ENCODE results near the gene NCK1. TPM values are rescaled to one million over a fixed set of nuclear protein-coding genes. Genes with fewer than 3 reads are reported as not detected.
A peak's percentile ranks its signal among the peaks of the same experiment; 100 is the strongest.
"Not testable (repeated sequence)": the region's sequence is repeated elsewhere in the genome, so short reads cannot be mapped to it uniquely, and the experiment has no call there.

Gene NCK1
- total and polyA plus RNA-seq, 5 experiments from 2014 or later = 36.1 to 62.2 (median 44.3) TPM

- peak in 1 of 2 donors; percentile 35 for ATAC-seq
- H3K27me3 Mint-ChIP-seq = no peaks in the 10 kb centered on the region
- DNase-seq = no peak
- H3K4me3 Mint-ChIP-seq = peak overlapping the region in 9 of 10 donors; percentile 26 to 61 (median 49)
- peaks cover 21 to 40% (median 40%) of the 10 kb centered on the region in 3 donors for H3K36me3 Mint-ChIP-seq
- peak overlapping the region; percentile 15 to 85 (median 68) for H3K27ac Mint-ChIP-seq
- peaks cover 29 to 79% (median 63%) of the 10 kb centered on the region in 4 donors for H3K4me1 Mint-ChIP-seq
- peaks cover 6 to 28% (median 23%) of the 10 kb centered on the region in 9 donors for H3K9me3 Mint-ChIP-seq
- POLR2A ChIA-PET = no interaction called here
Observed at GRCh38 chr3:136899622-136900158, 37.7 kb downstream of the NCK1 start.

GRCh38 chr3:136900694-136901093 is 38.7 kb downstream of the NCK1 start:
- peaks cover 6 to 37% (median 28%) of the 10 kb centered on the region in 9 donors for H3K9me3 Mint-ChIP-seq
- POLR2A ChIA-PET, DNase-seq, H3K27me3 Mint-ChIP-seq, ATAC-seq: not testable (repeated sequence)
- H3K36me3 Mint-ChIP-seq = peaks cover 22 to 47% (median 45%) of the 10 kb centered on the region in 3 donors
- peak overlapping the region in 5 of 10 donors; percentile 22 to 82 (median 67) for H3K27ac Mint-ChIP-seq
- peaks cover 29 to 83% (median 64%) of the 10 kb centered on the region in 4 donors for H3K4me1 Mint-ChIP-seq
- peak overlapping the region in 9 of 10 donors; percentile 18 to 58 (median 46) for H3K4me3 Mint-ChIP-seq

- DNase-seq (no peak), ATAC-seq (no peak)
- peak overlapping the region in 6 of 10 donors; percentile 0 to 58 (median 37) for H3K4me3 Mint-ChIP-seq
- H3K9me3 Mint-ChIP-seq = peaks cover 6 to 40% (median 28%) of the 10 kb centered on the region in 9 donors
- peak overlapping the region in 4 of 10 donors; percentile 49 to 82 (median 69) for H3K27ac Mint-ChIP-seq
- H3K27me3 Mint-ChIP-seq = peaks cover 0 to 1% (median 0%) of the 10 kb centered on the region in 5 donors
- H3K4me1 Mint-ChIP-seq = peaks cover 30 to 83% (median 66%) of the 10 kb centered on the region in 4 donors
- H3K36me3 Mint-ChIP-seq = peaks cover 25 to 46% (median 42%) of the 10 kb centered on the region in 3 donors
- POLR2A ChIA-PET = no interaction called here
Observed at GRCh38 chr3:136901391-136901790, 39.4 kb downstream of the NCK1 start.

DNA sequence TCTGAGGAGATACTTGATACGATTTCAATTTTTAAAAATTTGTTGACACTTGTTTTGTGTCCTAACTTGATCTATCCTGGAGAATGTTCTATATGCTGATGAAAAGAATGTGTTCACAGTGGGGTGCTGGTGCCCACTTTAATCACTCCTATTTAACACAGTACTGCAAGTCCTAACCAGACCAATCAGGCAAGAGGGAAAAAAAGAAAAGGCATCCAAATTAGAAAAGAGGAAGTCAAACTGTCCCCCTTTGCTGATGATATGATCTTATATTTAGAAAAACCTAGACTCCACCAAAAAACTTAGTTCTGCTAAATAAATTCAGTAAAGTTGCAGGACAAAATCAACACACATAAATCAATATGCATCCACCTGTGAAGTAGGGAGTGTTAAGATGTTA is 40.5 kb downstream of the NCK1 start:
- Mint-ChIP-seq H3K9me3 (peaks cover 6 to 40% (median 28%) of the 10 kb centered on the region in 9 donors), H3K4me1 (peaks cover 41 to 86% (median 72%) of the 10 kb centered on the region in 4 donors), H3K36me3 (peaks cover 25 to 44% (median 38%) of the 10 kb centered on the region in 3 donors), H3K4me3 (peak overlapping the region in 3 of 10 donors; percentile 5 to 36 (median 13)), H3K27ac (peak overlapping the region in 5 of 10 donors; percentile 10 to 57 (median 27))
- DNase-seq, H3K27me3 Mint-ChIP-seq, POLR2A ChIA-PET, ATAC-seq: not testable (repeated sequence)

DNA sequence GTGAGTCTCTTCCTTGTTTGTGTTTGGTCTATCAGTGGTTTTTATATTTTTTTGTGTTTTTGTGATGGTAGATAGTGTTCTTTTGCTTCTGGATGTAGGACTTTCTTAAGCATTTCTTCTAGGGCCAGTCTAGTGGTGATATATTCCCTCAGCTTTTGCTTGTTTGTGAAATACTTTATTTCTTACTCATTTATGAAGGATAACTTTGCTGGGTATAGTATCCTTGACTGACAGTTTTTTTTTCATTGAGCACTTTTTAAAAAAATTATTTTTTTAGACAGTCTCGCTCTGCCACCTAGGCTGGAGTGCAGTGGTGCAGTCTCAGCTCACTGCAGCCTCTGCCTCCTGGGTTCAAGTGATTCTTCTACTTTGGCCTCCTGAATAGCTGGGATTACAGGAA is 41.9 kb downstream of the NCK1 start:
- peak overlapping the region in 2 of 10 donors; percentile 2 to 63 for H3K4me3 Mint-ChIP-seq

DNA sequence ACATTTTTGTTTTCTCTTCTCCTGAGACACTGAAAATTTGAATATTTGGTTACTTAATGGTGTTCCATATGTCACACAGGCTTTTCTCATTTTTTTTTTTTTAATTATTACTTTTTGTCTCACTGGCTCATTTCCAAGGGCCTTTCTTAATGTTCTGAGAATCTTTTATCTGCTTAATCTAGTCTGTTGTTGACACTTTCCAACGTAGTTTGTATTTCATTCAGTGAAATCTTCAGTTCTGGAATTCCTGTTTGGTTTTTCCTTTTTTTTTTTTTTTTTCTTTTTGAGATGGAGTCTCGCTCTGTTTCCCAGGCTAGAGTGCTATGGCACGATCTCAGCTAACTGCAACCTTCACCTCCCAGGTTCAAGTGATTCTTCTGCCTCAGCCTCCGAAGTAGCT is 42.7 kb downstream of the NCK1 start:
- H3K4me1 Mint-ChIP-seq = peaks cover 51 to 87% (median 76%) of the 10 kb centered on the region in 4 donors

More for the DNA sequence above, 41.9 kb downstream of the NCK1 start:
- H3K9me3 Mint-ChIP-seq = peaks cover 6 to 40% (median 28%) of the 10 kb centered on the region in 9 donors
- ATAC-seq (no peak), DNase-seq (no peak)
- peak overlapping the region in 1 of 10 donors; percentile 51 for H3K27ac Mint-ChIP-seq
- peaks cover 25 to 44% (median 38%) of the 10 kb centered on the region in 3 donors for H3K36me3 Mint-ChIP-seq
- peaks cover 0 to 1% (median 0%) of the 10 kb centered on the region in 5 donors for H3K27me3 Mint-ChIP-seq
- POLR2A ChIA-PET = no interaction called here
- H3K4me1 Mint-ChIP-seq = peaks cover 51 to 87% (median 76%) of the 10 kb centered on the region in 4 donors

GRCh38 chr3:136905549-136905948 is 43.5 kb downstream of the NCK1 start:
- Mint-ChIP-seq H3K27ac (peak overlapping the region in 6 of 10 donors; percentile 32 to 89 (median 57)), H3K9me3 (peaks cover under 1 to 40% (median 18%) of the 10 kb centered on the region in 9 donors), H3K4me3 (peak overlapping the region in 2 of 10 donors; percentile 45 to 63), H3K4me1 (peaks cover 47 to 87% (median 74%) of the 10 kb centered on the region in 4 donors), H3K36me3 (peaks cover 18 to 32% (median 27%) of the 10 kb centered on the region in 3 donors), H3K27me3 (peaks cover 0 to 1% (median 0%) of the 10 kb centered on the region in 5 donors)
- POLR2A ChIA-PET = no interaction called here
- DNase-seq (no peak), ATAC-seq (no peak)

More for the DNA sequence above, 42.7 kb downstream of the NCK1 start:
- POLR2A ChIA-PET = no interaction called here
- H3K27me3 Mint-ChIP-seq = peaks cover 0 to 1% (median 0%) of the 10 kb centered on the region in 5 donors
- no peak overlapping the region for H3K4me3 Mint-ChIP-seq
- DNase-seq (no peak), ATAC-seq (no peak)
- peak overlapping the region in 1 of 10 donors; percentile 53 for H3K27ac Mint-ChIP-seq
- H3K36me3 Mint-ChIP-seq = peaks cover 25 to 40% (median 34%) of the 10 kb centered on the region in 3 donors
- H3K9me3 Mint-ChIP-seq = peaks cover 6 to 40% (median 26%) of the 10 kb centered on the region in 9 donors

DNA sequence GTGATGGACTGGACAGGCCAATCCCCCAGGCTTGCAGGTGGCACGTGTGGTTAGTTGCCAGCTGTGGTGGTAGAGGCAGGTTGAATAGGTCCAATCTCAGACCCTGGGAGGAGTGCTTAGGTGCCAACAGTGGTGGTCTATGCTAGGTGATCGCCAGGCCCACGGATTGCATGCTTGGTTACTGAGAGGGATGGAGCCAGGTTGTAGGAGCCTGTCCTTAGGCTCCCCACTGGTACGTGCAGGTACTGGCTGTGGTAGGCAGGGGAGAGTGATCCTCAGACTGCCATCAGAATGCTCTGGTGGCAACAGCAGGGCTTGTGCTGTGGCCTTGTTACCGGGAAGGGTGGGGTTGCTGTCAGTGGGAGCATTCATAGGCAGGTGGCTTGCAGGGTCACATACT is 44.7 kb downstream of the NCK1 start:
- H3K27me3 Mint-ChIP-seq = peaks cover 0 to 1% (median 0%) of the 10 kb centered on the region in 5 donors
- peak overlapping the region in 5 of 10 donors; percentile 16 to 71 (median 45) for H3K4me3 Mint-ChIP-seq
- DNase-seq (no peak), ATAC-seq (no peak)
- H3K27ac Mint-ChIP-seq = peak overlapping the region; percentile 9 to 89 (median 52)
- peaks cover 16 to 32% (median 25%) of the 10 kb centered on the region in 3 donors for H3K36me3 Mint-ChIP-seq
- POLR2A ChIA-PET = interaction anchor here (0.9 kb wide), 1 partner anchor 41 kb away, joined by 3 read pairs; no protein-coding TSS in a partner anchor
- H3K4me1 Mint-ChIP-seq = peaks cover 43 to 86% (median 74%) of the 10 kb centered on the region in 4 donors
- peaks cover 0 to 37% (median 18%) of the 10 kb centered on the region in 9 donors for H3K9me3 Mint-ChIP-seq

DNA sequence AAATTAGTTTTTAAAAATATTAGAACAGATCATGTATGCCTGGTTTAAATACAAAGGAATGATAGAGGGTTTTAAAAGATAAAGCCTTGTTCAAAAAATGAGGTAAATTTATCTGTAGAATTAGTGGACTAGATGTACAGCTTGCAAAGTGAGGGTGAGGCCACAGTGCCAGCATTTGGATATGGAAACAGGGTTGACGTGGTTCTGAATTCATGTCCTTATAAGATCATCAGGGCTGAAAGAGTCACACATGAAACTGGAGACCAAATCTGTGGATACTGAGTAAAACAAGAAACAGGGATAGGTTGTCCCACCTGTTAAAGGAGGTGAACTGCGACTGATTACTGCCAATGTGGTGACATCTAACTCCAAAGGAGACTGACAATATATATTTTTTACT is 46.3 kb downstream of the NCK1 start:
- peaks cover 13 to 31% (median 27%) of the 10 kb centered on the region in 3 donors for H3K36me3 Mint-ChIP-seq
- peak overlapping the region in 6 of 10 donors; percentile 15 to 71 (median 32) for H3K4me3 Mint-ChIP-seq
- POLR2A ChIA-PET = interaction anchor here (1.4 kb wide), 1 partner anchor 20 kb away, joined by 3 read pairs; no protein-coding TSS in a partner anchor
- H3K27ac Mint-ChIP-seq = peak overlapping the region in 9 of 10 donors; percentile 21 to 89 (median 69)
- H3K4me1 Mint-ChIP-seq = peaks cover 48 to 86% (median 77%) of the 10 kb centered on the region in 4 donors
- no peak for ATAC-seq
- peaks cover 0 to 1% (median 0%) of the 10 kb centered on the region in 5 donors for H3K27me3 Mint-ChIP-seq
- peaks cover 0 to 32% (median 9%) of the 10 kb centered on the region in 9 donors for H3K9me3 Mint-ChIP-seq
- DNase-seq = no peak

DNA sequence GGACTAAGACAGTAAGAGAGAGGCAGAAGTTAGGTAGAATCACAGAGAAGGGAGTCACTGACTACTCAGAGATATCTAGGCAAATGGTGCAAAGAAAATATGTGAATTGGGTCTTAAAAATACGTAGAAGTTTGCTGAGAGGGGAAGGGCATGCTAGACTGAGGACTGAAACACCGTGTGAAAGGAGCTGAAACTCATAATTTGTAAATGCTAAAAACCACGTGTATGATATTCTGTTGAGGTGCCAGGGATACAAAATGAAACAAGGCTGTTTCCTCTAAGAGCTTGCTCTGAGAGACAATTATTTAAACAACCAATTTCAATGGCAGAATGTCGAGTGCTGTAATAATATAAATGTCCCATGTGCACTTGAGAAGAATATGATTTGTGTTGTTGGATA is 47.2 kb downstream of the NCK1 start:
- DNase-seq (no peak), ATAC-seq (no peak)
- H3K4me3 Mint-ChIP-seq = peak overlapping the region in 9 of 10 donors; percentile 6 to 71 (median 28)
- H3K4me1 Mint-ChIP-seq = peaks cover 48 to 90% (median 83%) of the 10 kb centered on the region in 4 donors
- H3K27ac Mint-ChIP-seq = peak overlapping the region; percentile 12 to 94 (median 72)
- peaks cover 8 to 28% (median 24%) of the 10 kb centered on the region in 3 donors for H3K36me3 Mint-ChIP-seq
- POLR2A ChIA-PET = interaction anchor here (0.8 to 1.6 kb wide), 4 partner anchors 20 to 68 kb away, joined by 3 to 6 read pairs (median 3); partner anchors contain the start of gene NCK1
- H3K27me3 Mint-ChIP-seq = peaks cover 0 to 1% (median 0%) of the 10 kb centered on the region in 5 donors
- peaks cover 0 to 23% (median 2%) of the 10 kb centered on the region in 9 donors for H3K9me3 Mint-ChIP-seq

DNA sequence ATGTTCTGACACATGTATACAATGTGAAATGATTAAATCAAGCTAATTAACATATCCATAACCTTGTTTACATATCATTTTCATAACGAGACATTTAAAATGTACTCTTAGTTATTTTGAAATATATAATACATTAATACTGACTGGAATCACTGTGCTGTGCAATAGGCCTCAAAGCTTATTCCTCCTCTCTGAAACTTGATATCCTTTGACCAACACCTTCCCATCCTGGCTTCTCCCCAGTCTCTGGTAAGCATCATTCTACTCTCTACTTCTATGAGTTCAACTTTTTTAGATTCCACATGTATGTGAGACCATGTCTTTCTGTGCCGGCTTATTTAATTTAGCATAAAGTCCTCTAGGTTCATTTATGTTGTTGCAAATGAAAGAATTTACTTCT is 48.7 kb downstream of the NCK1 start:
- ATAC-seq = no peak
- Mint-ChIP-seq H3K27me3 (peaks cover 0 to under 1% (median 0%) of the 10 kb centered on the region in 5 donors), H3K4me3 (peak overlapping the region in 1 of 10 donors; percentile 6), H3K36me3 (peaks cover 8 to 21% (median 19%) of the 10 kb centered on the region in 3 donors), H3K9me3 (peaks cover 0 to 8% (median 2%) of the 10 kb centered on the region in 9 donors), H3K4me1 (peaks cover 58 to 96% (median 92%) of the 10 kb centered on the region in 4 donors), H3K27ac (peak overlapping the region in 2 of 10 donors; percentile 35 to 89)
- no peak for DNase-seq
- POLR2A ChIA-PET = interaction anchor here (0.9 to 1.2 kb wide), 2 partner anchors 49 to 158 kb away, joined by 3 read pairs; partner anchors contain the start of gene NCK1

DNA sequence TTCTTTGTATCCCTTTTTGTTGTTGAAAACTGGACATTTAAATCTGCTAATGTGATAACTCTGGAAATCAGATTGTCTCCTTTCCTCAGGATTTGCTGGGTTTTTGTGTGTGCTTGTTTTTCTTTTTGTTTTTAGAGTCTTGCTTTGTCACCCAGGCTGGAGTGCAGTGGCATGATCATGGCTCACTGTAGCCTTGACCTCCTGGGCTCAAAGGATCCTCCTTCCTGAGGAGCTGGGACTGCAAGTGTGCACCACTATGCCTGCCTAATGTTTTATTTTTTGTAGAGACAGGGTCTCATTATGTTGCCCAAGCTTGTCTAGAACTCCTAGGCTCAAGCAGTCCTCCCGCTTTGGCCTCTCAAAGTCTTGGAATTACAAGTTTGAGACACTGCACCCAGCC is 51.2 kb downstream of the NCK1 start:
- POLR2A ChIA-PET = no interaction called here
- Mint-ChIP-seq H3K9me3 (peaks cover 0 to 4% (median 0%) of the 10 kb centered on the region in 9 donors), H3K4me1 (peaks cover 54 to 94% (median 89%) of the 10 kb centered on the region in 4 donors), H3K4me3 (peak overlapping the region in 3 of 10 donors; percentile 7 to 44 (median 43)), H3K36me3 (peaks cover 5 to 18% (median 16%) of the 10 kb centered on the region in 3 donors), H3K27ac (peak overlapping the region in 4 of 10 donors; percentile 73 to 93 (median 82)), H3K27me3 (no peaks in the 10 kb centered on the region)
- ATAC-seq = no peak
- no peak for DNase-seq

Data from naive thymus-derived CD8-positive, alpha-beta T cell (primary cell).